B cell (primary cell): ENCODE data around the gene PPP3R2. TPM values are rescaled to one million over a fixed set of nuclear protein-coding genes. Genes with fewer than 3 reads are reported as not detected.

Experiments
- ATAC-seq: fragments of 200-7000 bp; cut with Tn5 transposase; one replicate; pipeline ENCODE4 v1.10.0; 2021; ENCODE audit warnings: low read depth, mild to moderate bottlenecking, moderate number of reproducible peaks, moderate library complexity
- CTCF ChIA-PET: fragments of 350-600 bp; sonication (Branson Sonifier 250); formaldehyde crosslinking; loops from one replicate; lab custom pipeline; 2021; ENCODE audit warnings: antibody characterized with exemption, inconsistent platforms; lab: Charles Lee
- POLR2A ChIA-PET: fragments of 350-600 bp; sonication (Branson Sonifier 250); formaldehyde crosslinking; loops from one replicate; lab custom pipeline; 2021; ENCODE audit warnings: antibody characterized with exemption; lab: Charles Lee
- DNase-seq: peaks from one replicate; pipeline ENCODE4 v3.0.0; 2013
- H2AFZ ChIP-seq: 2 replicates; pipeline ENCODE4 v1.6.1; 2012; ENCODE audit warnings: mild to moderate bottlenecking, low read depth, low read length; ENCODE audit not compliant: insufficient read depth, poor library complexity, severe bottlenecking
- H3K27ac ChIP-seq, 2 donors: 1 replicate in 1 of 2; 2 replicates in 1 of 2; pipeline ENCODE4 v1.5.1; 2012 to 2013; ENCODE audit warnings: low read length in 2 of 2, mild to moderate bottlenecking in 2 of 2, moderate library complexity in 1 of 2
- H3K27me3 ChIP-seq, 4 experiments: fragments of 200-600 bp in 1 of 4; sonication (generic) in 1 of 4; replicated peaks in 1 of 4; 1 replicate in 2 of 4; 2 replicates in 2 of 4; pipeline versions ENCODE4 v1.6.1 to v1.7.0; 2013 to 2016; ENCODE audit warnings: low read length in 3 of 4, mild to moderate bottlenecking in 2 of 4, mixed read lengths in 1 of 4, moderate library complexity in 1 of 4; ENCODE audit not compliant: insufficient read depth in 4 of 4, control insufficient read depth in 3 of 4; ENCODE audit errors: control extremely low read depth in 1 of 4
- H3K36me3 ChIP-seq, 2 experiments: replicated peaks in 1 of 2; 1 replicate in 1 of 2; 2 replicates in 1 of 2; pipeline versions ENCODE4 v1.6.1 to v1.7.1; 2013; ENCODE audit warnings: low read length in 1 of 2; ENCODE audit not compliant: insufficient read depth in 2 of 2, control insufficient read depth in 1 of 2; ENCODE audit errors: control extremely low read depth in 1 of 2, extremely low read depth in 1 of 2
- H3K4me1 ChIP-seq, 2 donors: fragments of 200-600 bp in 1 of 2; sonication (generic) in 1 of 2; 1 replicate in 1 of 2; 2 replicates in 1 of 2; pipeline versions ENCODE4 v1.5.1 to v1.6.1; 2013 to 2017; ENCODE audit warnings: low read length in 2 of 2; ENCODE audit not compliant: control insufficient read depth in 2 of 2, insufficient read depth in 2 of 2
- H3K4me2 ChIP-seq: replicated peaks from 2 replicates; pipeline ENCODE3; 2012; ENCODE audit warnings: mild to moderate bottlenecking, low read depth, low read length; ENCODE audit not compliant: poor library complexity, severe bottlenecking
- H3K4me3 ChIP-seq, 5 experiments: fragments of 200-600 bp in 1 of 5; sonication (generic) in 1 of 5; 1 replicate in 3 of 5; 2 replicates in 2 of 5; pipeline versions ENCODE4 v1.5.1 to v1.7.0; 2011 to 2016; ENCODE audit warnings: low read length in 4 of 5, mild to moderate bottlenecking in 4 of 5, low read depth in 2 of 5, control low read depth in 1 of 5, moderate library complexity in 1 of 5; ENCODE audit not compliant: insufficient read depth in 1 of 5; ENCODE audit errors: control extremely low read depth in 1 of 5, extremely low read depth in 1 of 5
- H3K79me2 ChIP-seq: fragments of 200-600 bp; sonication (generic); one replicate; pipeline ENCODE4 v1.6.0; 2016; ENCODE audit warnings: low read length; ENCODE audit not compliant: control insufficient read depth, insufficient read depth
- H3K9ac ChIP-seq: fragments of 200-600 bp; sonication (generic); 2 replicates; pipeline ENCODE4 v1.6.1; 2017; ENCODE audit warnings: mild to moderate bottlenecking, low read length, moderate library complexity
- H3K9me3 ChIP-seq, 3 donors: one replicate each; pipeline versions ENCODE4 v1.6.1 to v1.7.1; 2013; ENCODE audit warnings: low read length in 2 of 3; ENCODE audit not compliant: control insufficient read depth in 2 of 3, insufficient read depth in 1 of 3; ENCODE audit errors: control extremely low read depth in 1 of 3
- H4K20me1 ChIP-seq: 2 replicates; pipeline ENCODE4 v1.6.0; 2012; ENCODE audit warnings: mild to moderate bottlenecking, low read length; ENCODE audit not compliant: insufficient read depth, control insufficient read depth, poor library complexity, severe bottlenecking
- H3K27ac Mint-ChIP-seq: one replicate; pipeline ENCODE4 v1.8.0; 2021; ENCODE audit warnings: mixed read lengths
- H3K27me3 Mint-ChIP-seq: one replicate; pipeline ENCODE4 v1.8.0; 2021; ENCODE audit warnings: mixed read lengths
- H3K4me1 Mint-ChIP-seq: one replicate; pipeline ENCODE4 v1.8.0; 2021; ENCODE audit warnings: mixed read lengths
- H3K4me3 Mint-ChIP-seq: one replicate; pipeline ENCODE4 v1.8.0; 2021; ENCODE audit warnings: mixed read lengths
- H3K9me3 Mint-ChIP-seq: one replicate; pipeline ENCODE4 v1.8.0; 2022; ENCODE audit warnings: mixed read lengths; ENCODE audit not compliant: insufficient read depth
- EZH2 ChIP-seq: IDR thresholded peaks from 2 replicates; pipeline ENCODE4 v1.6.1; 2012; ENCODE audit warnings: borderline replicate concordance, low read depth, mild to moderate bottlenecking, moderate library complexity, low read length; ENCODE audit not compliant: insufficient read depth, poor library complexity, severe bottlenecking
- WGBS: methylation state at CpG from one replicate; pipeline ENCODE4 v1.1.5; 2013; ENCODE audit warnings: missing lambda C conversion rate; ENCODE audit not compliant: insufficient coverage; 5-methylcytosine and 5-hydroxymethylcytosine counted together
- intact Hi-C: fragments of 100-400 bp; cut with micrococcal nuclease; formaldehyde crosslinking; loops from one replicate; pipeline ENCODE4 v1.10.0; 2022
- polyA plus RNA-seq: library from polyadenylated mRNA; depleted of rRNA; stranded (reverse); fragments of >200 nt; gene quantifications from 2 replicates; pipeline ENCODE4 v1.2.3, GENCODE V29; 2012
- total RNA-seq, 2 donors: library from RNA; stranded (reverse); fragments of 120-200 nt in 1 of 2; gene quantifications; 1 replicate in 1 of 2; 2 replicates in 1 of 2; pipeline versions ENCODE4 v1.2.3 to v1.2.4, GENCODE V29; 2013 to 2022
- TF ChIP-seq, protein P1 (sequence below): fragments of 200-600 bp; IDR thresholded peaks from one replicate; pipeline ENCODE4 v1.8.0; 2022; ENCODE audit warnings: antibody characterized with exemption, mild to moderate bottlenecking

PPP3R2 gene
- total and polyA plus RNA-seq, 2 donors (not counting 1 experiment from before 2014, with no cell fraction given): not detected

DNA sequence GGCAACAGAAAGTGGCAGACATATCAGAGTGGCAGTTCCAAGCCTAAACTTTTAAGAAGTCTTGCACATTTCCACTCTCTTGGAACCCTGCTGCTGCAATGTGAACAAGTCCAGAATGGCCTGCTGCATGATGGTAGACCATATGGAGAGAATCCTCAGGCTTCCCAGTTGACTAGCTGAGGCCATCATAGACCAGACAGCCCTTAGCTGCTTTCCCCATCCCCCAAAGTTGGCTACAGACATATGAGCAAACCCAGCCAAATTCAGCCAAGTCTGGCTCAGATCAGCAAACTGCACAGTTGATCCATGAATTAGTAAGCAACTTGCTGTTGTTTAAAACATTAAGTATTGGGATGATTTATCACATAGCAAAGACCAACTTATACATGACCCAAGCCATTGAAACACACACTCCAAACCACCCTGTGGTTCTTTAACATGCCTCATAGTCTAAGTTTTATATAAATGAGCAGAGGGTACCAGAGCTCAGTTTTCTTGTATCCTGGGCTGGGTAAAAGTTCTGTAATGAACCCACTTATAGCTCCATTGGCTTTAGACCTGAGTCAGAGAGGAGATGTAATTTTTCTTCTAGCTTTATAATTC is 19.9 kb downstream of the PPP3R2 start:
- no peak overlapping the region for H3K27ac ChIP-seq
- H3K79me2 ChIP-seq: no peaks in the 10 kb centered on the region
- POLR2A ChIA-PET: no interaction called here
- H3K4me2 ChIP-seq: no peak overlapping the region
- no peak overlapping the region for H2AFZ ChIP-seq
- ATAC-seq (no peak), DNase-seq (no peak)
- H3K9me3 ChIP-seq: no peaks in the 10 kb centered on the region
- no peak for TF ChIP-seq EZH2
- TF ChIP-seq, protein P1, sequence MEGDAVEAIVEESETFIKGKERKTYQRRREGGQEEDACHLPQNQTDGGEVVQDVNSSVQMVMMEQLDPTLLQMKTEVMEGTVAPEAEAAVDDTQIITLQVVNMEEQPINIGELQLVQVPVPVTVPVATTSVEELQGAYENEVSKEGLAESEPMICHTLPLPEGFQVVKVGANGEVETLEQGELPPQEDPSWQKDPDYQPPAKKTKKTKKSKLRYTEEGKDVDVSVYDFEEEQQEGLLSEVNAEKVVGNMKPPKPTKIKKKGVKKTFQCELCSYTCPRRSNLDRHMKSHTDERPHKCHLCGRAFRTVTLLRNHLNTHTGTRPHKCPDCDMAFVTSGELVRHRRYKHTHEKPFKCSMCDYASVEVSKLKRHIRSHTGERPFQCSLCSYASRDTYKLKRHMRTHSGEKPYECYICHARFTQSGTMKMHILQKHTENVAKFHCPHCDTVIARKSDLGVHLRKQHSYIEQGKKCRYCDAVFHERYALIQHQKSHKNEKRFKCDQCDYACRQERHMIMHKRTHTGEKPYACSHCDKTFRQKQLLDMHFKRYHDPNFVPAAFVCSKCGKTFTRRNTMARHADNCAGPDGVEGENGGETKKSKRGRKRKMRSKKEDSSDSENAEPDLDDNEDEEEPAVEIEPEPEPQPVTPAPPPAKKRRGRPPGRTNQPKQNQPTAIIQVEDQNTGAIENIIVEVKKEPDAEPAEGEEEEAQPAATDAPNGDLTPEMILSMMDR: no peak
- CTCF ChIA-PET: no interaction called here
- no peaks in the 10 kb centered on the region for H3K27me3 ChIP-seq
- H3K9ac ChIP-seq: no peak overlapping the region
- H4K20me1 ChIP-seq: no peaks in the 10 kb centered on the region
- H3K27ac Mint-ChIP-seq: no peak overlapping the region
- peaks cover 5 to 10% of the 10 kb centered on the region in 2 donors for H3K4me1 ChIP-seq
- H3K9me3 Mint-ChIP-seq: no peaks in the 10 kb centered on the region
- H3K36me3 ChIP-seq: peaks cover 0 to 2% of the 10 kb centered on the region in 2 experiments
- H3K4me3 Mint-ChIP-seq: no peak overlapping the region
- intact Hi-C loops: no loop called here
- no peak overlapping the region for H3K4me3 ChIP-seq
- no peaks in the 10 kb centered on the region for H3K27me3 Mint-ChIP-seq
- H3K4me1 Mint-ChIP-seq: peaks cover 11% of the 10 kb centered on the region

DNA sequence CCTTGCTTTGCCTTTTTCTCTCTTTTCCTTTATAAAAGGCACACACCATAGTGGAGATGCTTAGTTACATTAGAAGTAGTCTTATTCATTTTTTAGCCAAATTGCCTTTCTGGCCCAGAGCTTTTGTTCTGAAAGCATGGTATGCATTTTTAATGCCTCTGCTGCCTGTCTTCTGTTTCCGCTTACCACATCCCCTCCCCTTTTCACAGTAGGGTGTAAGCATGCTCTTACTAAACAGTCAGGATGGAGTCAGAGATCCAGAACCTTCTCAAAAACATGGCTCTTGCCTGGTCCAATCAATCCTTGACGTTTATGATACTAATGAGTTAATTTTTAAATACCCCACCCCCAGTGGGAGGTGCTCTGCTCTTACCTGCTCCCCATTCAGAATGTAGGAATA is 22.5 kb downstream of the PPP3R2 start:
- ChIA-PET CTCF (no interaction called here), POLR2A (no interaction called here)
- intact Hi-C loops: no loop called here
- H3K9me3 Mint-ChIP-seq: no peaks in the 10 kb centered on the region
- Histone ChIP-seq H3K4me1 (no peaks in the 10 kb centered on the region), H3K4me3 (no peak overlapping the region), H3K4me2 (no peak overlapping the region), H3K79me2 (no peaks in the 10 kb centered on the region), H3K9ac (no peak overlapping the region), H3K27me3 (no peaks in the 10 kb centered on the region), H3K36me3 (peaks cover 2 to 12% of the 10 kb centered on the region in 2 experiments), H3K27ac (no peak overlapping the region), H3K9me3 (no peaks in the 10 kb centered on the region), H2AFZ (no peak overlapping the region), H4K20me1 (no peaks in the 10 kb centered on the region)
- H3K27ac Mint-ChIP-seq: no peak overlapping the region
- H3K27me3 Mint-ChIP-seq: no peaks in the 10 kb centered on the region
- H3K4me3 Mint-ChIP-seq: no peak overlapping the region
- no CpG with 5 or more reads among the region's 2 CpGs for WGBS
- DNase-seq (no peak), ATAC-seq (no peak)
- no peaks in the 10 kb centered on the region for H3K4me1 Mint-ChIP-seq
- TF ChIP-seq, protein P1: no peak
- TF ChIP-seq EZH2: no peak
